Activated T-helper 2 cell treated with anti-CD3 and anti-CD28 coated beads, Interferon-gamma antibody, Interleukin-2, Interleukin-4, amounts not matched to agents 10 μg/mL and 5 μg/mL and 100 μg/mL, durations not matched to agents 14 hours and 24 hours and 36 hours (primary cell): ENCODE measurements around the gene CLEC16A. TPM values are rescaled to one million over a fixed set of nuclear protein-coding genes. Genes with fewer than 3 reads are reported as not detected.
"Not testable (repeated sequence)": the region's sequence is repeated elsewhere in the genome, so short reads cannot be mapped to it uniquely, and the experiment has no call there.

Source experiments
- DNase-seq: peaks from one replicate; pipeline ENCODE4 v3.0.0; 2021; ENCODE audit warnings: low spot score
- H3K27ac Mint-ChIP-seq: one replicate; pipeline ENCODE4 v1.8.0; 2021; ENCODE audit warnings: mixed read lengths
- H3K27me3 Mint-ChIP-seq: one replicate; pipeline ENCODE4 v1.8.0; 2021; ENCODE audit warnings: low read depth, mixed read lengths
- H3K36me3 Mint-ChIP-seq: one replicate; pipeline ENCODE4 v1.8.0; 2021; ENCODE audit warnings: low read depth, mixed read lengths
- H3K4me1 Mint-ChIP-seq: one replicate; pipeline ENCODE4 v1.8.0; 2021; ENCODE audit warnings: low read depth, mixed read lengths
- H3K4me3 Mint-ChIP-seq: one replicate; pipeline ENCODE4 v1.8.0; 2021; ENCODE audit warnings: low read depth, mild to moderate bottlenecking, moderate library complexity, mixed read lengths
- H3K9me3 Mint-ChIP-seq: one replicate; pipeline ENCODE4 v1.8.0; 2021; ENCODE audit warnings: mixed read lengths
- intact Hi-C: fragments of 100-400 bp; cut with micrococcal nuclease; formaldehyde crosslinking; loops from one replicate; pipeline ENCODE4 v1.15.1; 2023
- total RNA-seq: library from RNA; stranded (reverse); gene quantifications from 2 replicates; pipeline ENCODE4 v1.2.3, GENCODE V29; 2022

CLEC16A gene
- total RNA-seq, 1 donor from 2014 or later = 48.7 TPM

GRCh38 chr16:11218604-11218962, 274.2 kb downstream of the CLEC16A start:
- Mint-ChIP-seq H3K4me3 (no peak overlapping the region), H3K36me3 (peaks cover 23% of the 10 kb centered on the region), H3K27me3 (no peaks in the 10 kb centered on the region), H3K27ac (peak overlapping the region; percentile 22), H3K4me1 (peaks cover 26% of the 10 kb centered on the region), H3K9me3 (peaks cover 29% of the 10 kb centered on the region)
- intact Hi-C loops = no loop called here
- DNase-seq = no peak

GRCh38 chr16:11219178-11219577, 274.8 kb downstream of the CLEC16A start:
- no peak for DNase-seq
- Mint-ChIP-seq H3K27me3 (no peaks in the 10 kb centered on the region), H3K9me3 (peaks cover 29% of the 10 kb centered on the region), H3K4me1 (peaks cover 29% of the 10 kb centered on the region), H3K36me3 (peaks cover 26% of the 10 kb centered on the region), H3K4me3 (no peak overlapping the region), H3K27ac (peak overlapping the region; percentile 22)
- intact Hi-C loops = no loop called here

GRCh38 chr16:11220507-11220906, 276.1 kb downstream of the CLEC16A start:
- H3K4me3 Mint-ChIP-seq, H3K27ac Mint-ChIP-seq, intact Hi-C loops, DNase-seq, H3K27me3 Mint-ChIP-seq: not testable (repeated sequence)
- peaks cover 42% of the 10 kb centered on the region for H3K4me1 Mint-ChIP-seq
- H3K9me3 Mint-ChIP-seq = peaks cover 29% of the 10 kb centered on the region
- peaks cover 26% of the 10 kb centered on the region for H3K36me3 Mint-ChIP-seq

- intact Hi-C loops = loop anchor here (1.0 to 2.0 kb wide), 5 partner anchors 43 to 155 kb away; no protein-coding TSS in a partner anchor
- H3K4me1 Mint-ChIP-seq = peaks cover 50% of the 10 kb centered on the region
- peaks cover 2% of the 10 kb centered on the region for H3K36me3 Mint-ChIP-seq
- peak overlapping the region; percentile 100 for H3K27ac Mint-ChIP-seq
- peak; percentile 70 for DNase-seq
- H3K27me3 Mint-ChIP-seq = no peaks in the 10 kb centered on the region
- H3K4me3 Mint-ChIP-seq = peak overlapping the region; percentile 76
- H3K9me3 Mint-ChIP-seq = no peaks in the 10 kb centered on the region
Observed at GRCh38 chr16:11224096-11224893, 279.9 kb downstream of the CLEC16A start.

GRCh38 chr16:11224894-11225676, 280.7 kb downstream of the CLEC16A start:
- peaks cover 2% of the 10 kb centered on the region for H3K36me3 Mint-ChIP-seq
- H3K9me3 Mint-ChIP-seq = no peaks in the 10 kb centered on the region
- no peaks in the 10 kb centered on the region for H3K27me3 Mint-ChIP-seq
- peak overlapping the region; percentile 76 for H3K4me3 Mint-ChIP-seq
- peak; percentile 86 for DNase-seq
- intact Hi-C loops = loop anchor here (1.0 to 2.0 kb wide), 11 partner anchors 9 to 260 kb away; no protein-coding TSS in a partner anchor
- H3K27ac Mint-ChIP-seq = peak overlapping the region; percentile 100
- peaks cover 56% of the 10 kb centered on the region for H3K4me1 Mint-ChIP-seq

GRCh38 chr16:11225677-11226549, 281.5 kb downstream of the CLEC16A start:
- peak overlapping the region; percentile 100 for H3K27ac Mint-ChIP-seq
- peaks cover 2% of the 10 kb centered on the region for H3K36me3 Mint-ChIP-seq
- intact Hi-C loops = loop anchor here (1.0 to 2.0 kb wide), 9 partner anchors 8 to 261 kb away; no protein-coding TSS in a partner anchor
- peak overlapping the region; percentile 76 for H3K4me3 Mint-ChIP-seq
- H3K4me1 Mint-ChIP-seq = peaks cover 58% of the 10 kb centered on the region
- no peaks in the 10 kb centered on the region for H3K9me3 Mint-ChIP-seq
- no peaks in the 10 kb centered on the region for H3K27me3 Mint-ChIP-seq
- DNase-seq = no peak

- intact Hi-C loops = no loop called here
- no peaks in the 10 kb centered on the region for H3K9me3 Mint-ChIP-seq
- DNase-seq = no peak
- H3K27me3 Mint-ChIP-seq = no peaks in the 10 kb centered on the region
- peaks cover 73% of the 10 kb centered on the region for H3K4me1 Mint-ChIP-seq
- peak overlapping the region; percentile 56 for H3K27ac Mint-ChIP-seq
- H3K4me3 Mint-ChIP-seq = no peak overlapping the region
- no peaks in the 10 kb centered on the region for H3K36me3 Mint-ChIP-seq
Observed at GRCh38 chr16:11229432-11229831, 285.1 kb downstream of the CLEC16A start.

GRCh38 chr16:11229906-11230305, 285.5 kb downstream of the CLEC16A start:
- H3K4me3 Mint-ChIP-seq = no peak overlapping the region
- H3K36me3 Mint-ChIP-seq = no peaks in the 10 kb centered on the region
- peak overlapping the region; percentile 56 for H3K27ac Mint-ChIP-seq
- H3K9me3 Mint-ChIP-seq = no peaks in the 10 kb centered on the region
- no peak for DNase-seq
- intact Hi-C loops = no loop called here
- H3K27me3 Mint-ChIP-seq = no peaks in the 10 kb centered on the region
- H3K4me1 Mint-ChIP-seq = peaks cover 72% of the 10 kb centered on the region

- intact Hi-C loops = no loop called here
- no peaks in the 10 kb centered on the region for H3K27me3 Mint-ChIP-seq
- DNase-seq = no peak
- no peak overlapping the region for H3K4me3 Mint-ChIP-seq
- H3K4me1 Mint-ChIP-seq = peaks cover 67% of the 10 kb centered on the region
- peak overlapping the region; percentile 98 for H3K27ac Mint-ChIP-seq
- no peaks in the 10 kb centered on the region for H3K36me3 Mint-ChIP-seq
- H3K9me3 Mint-ChIP-seq = no peaks in the 10 kb centered on the region
Observed at GRCh38 chr16:11231367-11231970, 287.1 kb downstream of the CLEC16A start.

Other genes starting within 250 kb of the CLEC16A start
- gene TEKT5, start 249.6 kb upstream of the CLEC16A start, total RNA-seq = not detected in 2 replicates
- gene NUBP1, start 200.7 kb upstream of the CLEC16A start, total RNA-seq = 33.9 and 35.9 TPM in 2 replicates
- 0.05 TPM in 1 of 2 replicates, not detected in the other for gene TVP23A, start 125.8 kb upstream of the CLEC16A start, total RNA-seq
- gene CIITA, start 67.4 kb upstream of the CLEC16A start, total RNA-seq = 8.6 and 9.3 TPM in 2 replicates
- 38.5 and 38.7 TPM in 2 replicates for gene DEXI, start 2.1 kb upstream of the CLEC16A start, total RNA-seq